H1 (cell line): ENCODE data around the gene USP30. TPM values are rescaled to one million over a fixed set of nuclear protein-coding genes. Genes with fewer than 3 reads are reported as not detected.

Experiments
- CTCF ChIA-PET: fragments of 300-600 bp; sonication (Branson Sonifier 250); formaldehyde crosslinking; loops from one replicate; lab custom pipeline; 2021; ENCODE audit not compliant: partially characterized antibody; lab: Charles Lee
- POLR2A ChIA-PET: fragments of 300-600 bp; sonication (Branson Sonifier 250); formaldehyde crosslinking; loops from one replicate; lab custom pipeline; 2021; ENCODE audit warnings: inconsistent platforms; ENCODE audit not compliant: partially characterized antibody; lab: Charles Lee
- DNase-seq, 2 experiments: peaks; one replicate each; pipeline versions ENCODE4 v3.0.0 to v3.0.0-alpha.2; 2010 to 2022; ENCODE audit warnings: low spot score in 2 of 2, low read depth in 1 of 2, mixed read lengths in 1 of 2
- FAIRE-seq: peaks from 2 replicates; lab custom pipeline; 2011; peaks lifted over from hg19 to GRCh38; lab: Jason Lieb, UNC
- H2AFZ ChIP-seq: 2 replicates; pipeline ENCODE4 v1.8.1; 2012; ENCODE audit warnings: low read length, inconsistent platforms
- H2AK5ac ChIP-seq: 2 replicates; pipeline ENCODE4 v1.6.1; 2013; ENCODE audit warnings: low read depth, low read length
- H2BK120ac ChIP-seq: replicated peaks from 2 replicates; pipeline ENCODE3; 2013; ENCODE audit warnings: low read depth, low read length, inconsistent platforms
- H2BK12ac ChIP-seq: 2 replicates; pipeline ENCODE4 v1.6.1; 2013; ENCODE audit warnings: low read depth, low read length
- H2BK15ac ChIP-seq: 2 replicates; pipeline ENCODE4 v1.6.1; 2013; ENCODE audit warnings: low read length
- H2BK20ac ChIP-seq: 2 replicates; pipeline ENCODE4 v1.6.1; 2013; ENCODE audit warnings: low read length
- H2BK5ac ChIP-seq: 2 replicates; pipeline ENCODE4 v1.6.1; 2013; ENCODE audit warnings: low read depth, low read length
- H3K14ac ChIP-seq: 2 replicates; pipeline ENCODE4 v1.6.1; 2013; ENCODE audit warnings: inconsistent platforms; ENCODE audit not compliant: insufficient read length
- H3K18ac ChIP-seq: 2 replicates; pipeline ENCODE4 v1.6.1; 2013; ENCODE audit warnings: low read length; ENCODE audit errors: extremely low read depth
- H3K23ac ChIP-seq: 2 replicates; pipeline ENCODE4 v1.6.1; 2013; ENCODE audit warnings: inconsistent platforms; ENCODE audit not compliant: insufficient read length
- H3K23me2 ChIP-seq: 2 replicates; pipeline ENCODE4 v1.6.1; 2013; ENCODE audit warnings: low read depth, low read length
- H3K27ac ChIP-seq: 2 replicates; pipeline ENCODE4 v1.6.1; 2011; ENCODE audit warnings: low read depth, low read length, inconsistent platforms
- H3K27me3 ChIP-seq, 4 experiments: replicated peaks in 1 of 4; 1 replicate in 1 of 4; 2 replicates in 3 of 4; pipeline versions ENCODE4 v1.6.1 to v1.8.1; 2011 to 2013; ENCODE audit warnings: low read length in 3 of 4, mild to moderate bottlenecking in 3 of 4, inconsistent platforms in 2 of 4, mixed read lengths in 2 of 4, moderate library complexity in 1 of 4; ENCODE audit not compliant: control insufficient read depth in 3 of 4, insufficient read depth in 3 of 4; ENCODE audit errors: extremely low read depth in 1 of 4
- H3K36me3 ChIP-seq, 4 experiments: 2 replicates each; pipeline versions ENCODE4 v1.6.1 to v1.8.1; 2011 to 2013; ENCODE audit warnings: mild to moderate bottlenecking in 4 of 4, low read length in 3 of 4, moderate library complexity in 2 of 4, control low read depth in 1 of 4, inconsistent platforms in 1 of 4; ENCODE audit not compliant: insufficient read depth in 4 of 4, control insufficient read depth in 2 of 4
- H3K4ac ChIP-seq: replicated peaks from 2 replicates; pipeline ENCODE3; 2013; ENCODE audit warnings: low read length, low read depth, mixed read lengths, inconsistent platforms; ENCODE audit not compliant: insufficient read length
- H3K4me1 ChIP-seq, 4 experiments: replicated peaks in 1 of 4; 1 replicate in 1 of 4; 2 replicates in 3 of 4; pipeline versions ENCODE4 v1.6.1 to v1.8.1; 2011 to 2013; ENCODE audit warnings: low read length in 3 of 4, inconsistent platforms in 2 of 4, mixed read lengths in 1 of 4; ENCODE audit not compliant: insufficient read depth in 4 of 4, control insufficient read depth in 3 of 4
- H3K4me2 ChIP-seq, 2 experiments: 2 replicates each; pipeline versions ENCODE4 v1.6.1 to v1.8.1; 2011 to 2013; ENCODE audit warnings: low read depth in 2 of 2, low read length in 2 of 2, control low read depth in 1 of 2, inconsistent platforms in 1 of 2, mild to moderate bottlenecking in 1 of 2; ENCODE audit not compliant: insufficient read depth in 1 of 2
- H3K4me3 ChIP-seq, 4 experiments: fragments of 200-600, 300-600 bp in 1 of 4; sonication (generic), shearing (Covaris generic), sonication (Bioruptor Twin) in 1 of 4; 2 replicates each; pipeline versions ENCODE4 v1.5.1 to v1.8.1; 2011 to 2016; ENCODE audit warnings: low read length in 4 of 4, low read depth in 3 of 4, control low read depth in 2 of 4, inconsistent platforms in 2 of 4, mild to moderate bottlenecking in 2 of 4, mixed read lengths in 1 of 4, moderate library complexity in 1 of 4; ENCODE audit not compliant: insufficient read depth in 2 of 4; ENCODE audit errors: extremely low read depth in 1 of 4
- H3K56ac ChIP-seq: replicated peaks from 2 replicates; pipeline ENCODE3; 2013; ENCODE audit warnings: low read depth, mild to moderate bottlenecking, mixed read lengths, low read length, inconsistent platforms; ENCODE audit not compliant: insufficient read length
- H3K79me1 ChIP-seq: 2 replicates; pipeline ENCODE4 v1.6.1; 2013; ENCODE audit warnings: low read depth, low read length, control low read depth
- H3K79me2 ChIP-seq, 2 experiments: 2 replicates each; pipeline versions ENCODE4 v1.6.1 to v1.8.1; 2012 to 2013; ENCODE audit warnings: low read length in 2 of 2, mild to moderate bottlenecking in 2 of 2, inconsistent platforms in 1 of 2; ENCODE audit not compliant: insufficient read depth in 2 of 2, control insufficient read depth in 1 of 2
- H3K9ac ChIP-seq, 4 experiments: replicated peaks in 1 of 4; 1 replicate in 1 of 4; 2 replicates in 3 of 4; pipeline versions ENCODE4 v1.6.1 to v1.8.1; 2011 to 2013; ENCODE audit warnings: low read depth in 3 of 4, low read length in 3 of 4, control low read depth in 2 of 4, mild to moderate bottlenecking in 2 of 4, moderate library complexity in 2 of 4, inconsistent platforms in 1 of 4; ENCODE audit errors: extremely low read depth in 1 of 4
- H3K9me3 ChIP-seq, 2 experiments: 2 replicates each; pipeline versions ENCODE4 v1.6.1 to v1.8.1; 2012 to 2013; ENCODE audit warnings: mild to moderate bottlenecking in 2 of 2, moderate library complexity in 2 of 2, control low read depth in 1 of 2, inconsistent platforms in 1 of 2, low read depth in 1 of 2, low read length in 1 of 2, mixed read lengths in 1 of 2; ENCODE audit not compliant: insufficient read depth in 2 of 2
- H4K20me1 ChIP-seq, 2 experiments: replicated peaks in 1 of 2; 2 replicates each; pipeline versions ENCODE3 to v1.8.1; 2011 to 2013; ENCODE audit warnings: inconsistent platforms in 2 of 2, low read length in 2 of 2, mild to moderate bottlenecking in 1 of 2; ENCODE audit not compliant: insufficient read depth in 2 of 2, control insufficient read depth in 1 of 2
- H4K5ac ChIP-seq: 2 replicates; pipeline ENCODE4 v1.6.1; 2013; ENCODE audit warnings: low read length, low read depth, mixed read lengths, inconsistent platforms; ENCODE audit not compliant: insufficient read length
- H4K8ac ChIP-seq: 2 replicates; pipeline ENCODE4 v1.8.0; 2013; ENCODE audit warnings: mild to moderate bottlenecking, moderate library complexity, low read length, inconsistent platforms; ENCODE audit not compliant: insufficient read depth; ENCODE audit errors: extremely low read depth
- H4K91ac ChIP-seq: replicated peaks from 2 replicates; pipeline ENCODE3; 2013; ENCODE audit warnings: low read length, mixed read lengths, inconsistent platforms; ENCODE audit not compliant: insufficient read length
- ASH2L ChIP-seq: fragments of 200-600, 300-600 bp; sonication (generic); IDR thresholded peaks from one replicate; pipeline ENCODE4 v1.7.1; 2017; ENCODE audit warnings: low read length
- CBX5 ChIP-seq: fragments of 300-800, 300-1000 bp; sonication (generic); IDR thresholded peaks from 2 replicates; pipeline ENCODE4 v1.7.1; 2016; ENCODE audit warnings: antibody characterized with exemption, low read length, low read depth
- CHD1 ChIP-seq: IDR thresholded peaks from 2 replicates; pipeline ENCODE4 v1.6.1; 2012; ENCODE audit warnings: low read depth, low read length, improper control_type of control experiment
- CTCF ChIP-seq, 3 experiments: IDR thresholded peaks; 1 replicate in 2 of 3; 2 replicates in 1 of 3; pipeline versions ENCODE4 v1.5.1 to v1.6.1; 2011; ENCODE audit warnings: low read length in 3 of 3, mild to moderate bottlenecking in 3 of 3, inconsistent platforms in 2 of 3, low read depth in 1 of 3, moderate library complexity in 1 of 3; ENCODE audit not compliant: insufficient read depth in 1 of 3; ENCODE audit errors: control extremely low read depth in 1 of 3
- HDAC2 ChIP-seq, 2 experiments: fragments of 300-600 bp in 1 of 2; sonication (generic) in 1 of 2; IDR thresholded peaks; 2 replicates each; pipeline ENCODE4 v1.6.1; 2011 to 2012; ENCODE audit warnings: low read depth in 2 of 2, low read length in 2 of 2, mild to moderate bottlenecking in 2 of 2, moderate library complexity in 2 of 2, borderline replicate concordance in 1 of 2, inconsistent platforms in 1 of 2
- POLR2A ChIP-seq, 2 experiments: IDR thresholded peaks; 1 replicate in 1 of 2; 2 replicates in 1 of 2; pipeline ENCODE4 v1.6.1; 2011; ENCODE audit warnings: low read depth in 2 of 2, low read length in 2 of 2, mild to moderate bottlenecking in 2 of 2; ENCODE audit errors: control extremely low read depth in 1 of 2
- RXRA ChIP-seq: IDR thresholded peaks from 2 replicates; pipeline ENCODE4 v1.6.1; 2011; ENCODE audit warnings: low read depth, mild to moderate bottlenecking, low read length, moderate library complexity; ENCODE audit not compliant: insufficient read depth
- SP4 ChIP-seq: IDR thresholded peaks from 2 replicates; pipeline ENCODE4 v1.6.1; 2012; ENCODE audit warnings: low read length, inconsistent platforms
- SRF ChIP-seq: IDR thresholded peaks from 2 replicates; pipeline ENCODE4 v1.6.1; 2011; ENCODE audit warnings: mild to moderate bottlenecking, low read depth, low read length, moderate library complexity
- YY1 ChIP-seq: IDR thresholded peaks from 2 replicates; pipeline ENCODE4 v1.6.1; 2011; ENCODE audit warnings: low read depth, mild to moderate bottlenecking, low read length
- WGBS, 2 experiments: shearing (Covaris generic) in 1 of 2; methylation state at CpG; one replicate each; pipeline versions ENCODE4 v1.1.6 to v1.1.7; 2013 to 2015; ENCODE audit warnings: low lambda C conversion rate in 2 of 2, mixed read lengths in 2 of 2, inconsistent platforms in 1 of 2, low coverage in 1 of 2, missing lambda C conversion rate in 1 of 2; ENCODE audit not compliant: insufficient replicate concordance in 2 of 2, insufficient coverage in 1 of 2, insufficient read length in 1 of 2; ENCODE audit errors: extremely low coverage in 1 of 2, missing lambda C conversion rate in 1 of 2; 5-methylcytosine and 5-hydroxymethylcytosine counted together
- polyA plus RNA-seq, 7 experiments: library from polyadenylated mRNA; depleted of rRNA in 3 of 7; stranded (reverse) in 5 of 7; unstranded in 2 of 7; fragments of >200 nt in 5 of 7; fragments of 200-250 nt in 2 of 7; gene quantifications; 1 replicate in 5 of 7; 2 replicates in 1 of 7; 4 replicates in 1 of 7; pipeline versions ENCODE4 v1.2.1 to v1.2.3, GENCODE V29; 2011 to 2013; ENCODE audit warnings: missing spikeins in 2 of 7, mixed read lengths in 2 of 7
- total RNA-seq: library from RNA; stranded (reverse); fragmentation: NEBNext Ultra II Directional; extraction: Animal tissue kit (Norgen Biotek cat#: 25700); gene quantifications from 2 replicates; pipeline ENCODE4 v1.2.1, GENCODE V29; 2021

Gene USP30
- total and polyA plus RNA-seq, 2 of the 8 experiments (the other 6 are each of a cell fraction or from before 2014, with no cell fraction given): 7.0 to 12.2 TPM

DNA sequence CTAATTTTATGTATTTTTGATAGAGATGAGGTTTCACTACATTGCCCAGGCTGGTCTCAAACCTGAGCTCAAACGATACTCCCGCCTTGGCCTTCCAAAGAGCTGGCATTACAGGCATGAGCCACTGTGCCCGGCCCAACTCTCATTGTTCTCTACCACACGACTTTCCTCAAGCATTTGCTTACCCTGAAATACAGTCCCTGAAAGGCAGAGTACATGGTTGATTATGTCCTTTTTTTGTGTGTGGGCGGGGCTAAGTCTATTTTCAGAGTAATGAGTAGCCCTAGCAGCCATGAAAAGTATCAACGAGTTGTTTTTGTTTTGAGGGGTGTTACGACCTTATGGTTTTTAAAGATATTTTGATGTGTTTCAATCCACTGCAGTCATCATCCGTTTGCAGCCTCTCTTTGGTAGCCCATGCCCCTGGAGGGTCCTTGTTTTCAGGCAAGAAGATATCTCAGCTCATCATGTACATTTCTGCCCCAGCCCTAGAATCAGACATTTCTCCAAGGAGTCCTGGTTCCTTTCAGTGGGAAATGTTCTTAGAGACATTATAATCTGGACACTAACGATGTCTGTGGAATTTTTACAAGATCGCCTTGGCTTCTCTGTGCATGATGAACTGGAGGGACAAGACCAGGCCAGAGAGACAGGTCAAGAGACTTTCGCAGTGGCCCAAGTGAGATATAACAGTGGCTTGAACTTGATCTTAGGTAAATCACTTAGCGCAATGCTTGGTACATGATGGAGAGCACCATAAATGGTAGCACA, 72.7 kb downstream of the USP30 start:
- Histone ChIP-seq H2AFZ (no peak overlapping the region), H4K20me1 (no peaks in the 10 kb centered on the region), H3K4ac (no peak overlapping the region), H3K79me1 (no peaks in the 10 kb centered on the region), H4K5ac (no peak overlapping the region), H4K8ac (no peak overlapping the region), H3K23ac (no peak overlapping the region), H2BK15ac (no peak overlapping the region), H3K27ac (no peak overlapping the region), H2AK5ac (no peak overlapping the region), H3K9ac (no peak overlapping the region), H3K27me3 (no peaks in the 10 kb centered on the region), H2BK5ac (no peak overlapping the region), H3K14ac (no peak overlapping the region), H3K9me3 (no peaks in the 10 kb centered on the region), H3K4me1 (peaks cover 0 to 3% (median 0%) of the 10 kb centered on the region in 4 experiments; a peak in 1 of 7 replicates), H4K91ac (no peak overlapping the region), H2BK20ac (no peak overlapping the region), H3K18ac (no peak overlapping the region), H2BK120ac (no peak overlapping the region), H3K36me3 (no peaks in the 10 kb centered on the region), H3K23me2 (no peaks in the 10 kb centered on the region), H3K79me2 (no peaks in the 10 kb centered on the region), H2BK12ac (no peak overlapping the region), H3K4me2 (no peak overlapping the region), H3K4me3 (no peak overlapping the region), H3K56ac (no peak overlapping the region)
- DNase-seq: no peak
- ChIA-PET CTCF (interaction anchor here (0.5 to 0.9 kb wide), 3 partner anchors 13 to 136 kb away, joined by 3 to 4 read pairs (median 3); no protein-coding TSS in a partner anchor), POLR2A (interaction anchor here (1.1 kb wide), 1 partner anchor 21 kb away, joined by 6 read pairs; no protein-coding TSS in a partner anchor)
- FAIRE-seq: no peak
- WGBS, 2 experiments: 84% methylated on average over 12 of the region's 12 CpGs; no CpG with 5 or more reads in 1 of the 2 experiments
- TF ChIP-seq POLR2A (IDR thresholded peaks at IDR 0.05; ENCODE audit: control extremely low read depth in 1 of 2, low read depth in 2 of 2, low read length in 2 of 2) (no peak), HDAC2 (IDR thresholded peaks at IDR 0.05; ENCODE audit: borderline replicate concordance in 1 of 2, low read depth in 2 of 2, low read length in 2 of 2) (no peak), RXRA (no peak), SP4 (no peak), CTCF (IDR thresholded peaks at IDR 0.05; ENCODE audit: control extremely low read depth in 1 of 3, insufficient read depth in 1 of 3, low read depth in 1 of 3, low read length in 3 of 3) (no peak), SRF (no peak), CHD1 (no peak), YY1 (no peak), CBX5 (no peak), ASH2L (no peak)
